Thyroid gland (tissue), 4 donors: Measurements from ENCODE around the gene HADHB.

Experiments used
- POLR2A ChIP-seq, 2 donors: fragments of 450-650 bp; IDR thresholded peaks; one replicate each; pipeline ENCODE4 v1.6.1; 2017; ENCODE audit warnings: antibody characterized with exemption in 2 of 2, mild to moderate bottlenecking in 2 of 2, moderate library complexity in 1 of 2
- TF ChIP-seq, protein P1 (sequence below), 6 experiments: fragments of 200-600 bp in 3 of 6; fragments of 450-650 bp in 3 of 6; sonication (generic) in 3 of 6; IDR thresholded peaks; one replicate each; pipeline ENCODE4 v1.5.1; 2016 to 2019; ENCODE audit warnings: antibody characterized with exemption in 6 of 6, mild to moderate bottlenecking in 2 of 6, inconsistent platforms in 1 of 6, moderate library complexity in 1 of 6

GRCh38 chr2:26270373-26270772 lies 25.6 kb downstream of the HADHB start:
- TF ChIP-seq, protein P1, sequence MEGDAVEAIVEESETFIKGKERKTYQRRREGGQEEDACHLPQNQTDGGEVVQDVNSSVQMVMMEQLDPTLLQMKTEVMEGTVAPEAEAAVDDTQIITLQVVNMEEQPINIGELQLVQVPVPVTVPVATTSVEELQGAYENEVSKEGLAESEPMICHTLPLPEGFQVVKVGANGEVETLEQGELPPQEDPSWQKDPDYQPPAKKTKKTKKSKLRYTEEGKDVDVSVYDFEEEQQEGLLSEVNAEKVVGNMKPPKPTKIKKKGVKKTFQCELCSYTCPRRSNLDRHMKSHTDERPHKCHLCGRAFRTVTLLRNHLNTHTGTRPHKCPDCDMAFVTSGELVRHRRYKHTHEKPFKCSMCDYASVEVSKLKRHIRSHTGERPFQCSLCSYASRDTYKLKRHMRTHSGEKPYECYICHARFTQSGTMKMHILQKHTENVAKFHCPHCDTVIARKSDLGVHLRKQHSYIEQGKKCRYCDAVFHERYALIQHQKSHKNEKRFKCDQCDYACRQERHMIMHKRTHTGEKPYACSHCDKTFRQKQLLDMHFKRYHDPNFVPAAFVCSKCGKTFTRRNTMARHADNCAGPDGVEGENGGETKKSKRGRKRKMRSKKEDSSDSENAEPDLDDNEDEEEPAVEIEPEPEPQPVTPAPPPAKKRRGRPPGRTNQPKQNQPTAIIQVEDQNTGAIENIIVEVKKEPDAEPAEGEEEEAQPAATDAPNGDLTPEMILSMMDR (IDR thresholded peaks at IDR 0.05) = no peak
- no peak for TF ChIP-seq POLR2A (IDR thresholded peaks at IDR 0.05)
